Immature natural killer cell (primary cell): ENCODE results near the gene BTBD10. TPM values are rescaled to one million over a fixed set of nuclear protein-coding genes. Genes with fewer than 3 reads are reported as not detected.
"Not testable (repeated sequence)": the region's sequence is repeated elsewhere in the genome, so short reads cannot be mapped to it uniquely, and the experiment has no call there.

Experiments
- DNase-seq, 3 donors: peaks; one replicate each; pipeline ENCODE4 v3.0.0; 2022; ENCODE audit warnings: mixed read lengths in 1 of 3
- H3K27ac Mint-ChIP-seq, 6 donors: one replicate each; pipeline ENCODE4 v1.8.0; 2020; ENCODE audit warnings: mixed read lengths in 6 of 6, mild to moderate bottlenecking in 5 of 6, inconsistent platforms in 4 of 6, moderate library complexity in 3 of 6
- H3K27me3 Mint-ChIP-seq, 3 donors: one replicate each; pipeline ENCODE4 v1.8.0; 2020 to 2021; ENCODE audit warnings: low read depth in 3 of 3, mild to moderate bottlenecking in 3 of 3, mixed read lengths in 3 of 3, moderate library complexity in 3 of 3, inconsistent platforms in 1 of 3
- H3K36me3 Mint-ChIP-seq, 3 donors: one replicate each; pipeline ENCODE4 v1.8.0; 2020; ENCODE audit warnings: mixed read lengths in 3 of 3, inconsistent platforms in 2 of 3, mild to moderate bottlenecking in 2 of 3
- H3K4me1 Mint-ChIP-seq, 2 donors: one replicate each; pipeline ENCODE4 v1.8.0; 2020; ENCODE audit warnings: inconsistent platforms in 2 of 2, mild to moderate bottlenecking in 2 of 2, mixed read lengths in 2 of 2, moderate library complexity in 1 of 2
- H3K4me3 Mint-ChIP-seq, 5 donors: one replicate each; pipeline ENCODE4 v1.8.0; 2020; ENCODE audit warnings: mild to moderate bottlenecking in 5 of 5, mixed read lengths in 5 of 5, inconsistent platforms in 3 of 5, moderate library complexity in 3 of 5
- H3K9me3 Mint-ChIP-seq, 6 donors: one replicate each; pipeline ENCODE4 v1.8.0; 2020; ENCODE audit warnings: mild to moderate bottlenecking in 6 of 6, mixed read lengths in 6 of 6, inconsistent platforms in 4 of 6, moderate library complexity in 3 of 6
- polyA plus RNA-seq, 3 donors: library from polyadenylated mRNA; unstranded; fragments of 300-500 nt; fragmentation: Illumina TruSeq; gene quantifications; one replicate each; pipeline ENCODE4 v1.2.3, GENCODE V29; 2021

The BTBD10 gene
- polyA plus RNA-seq, 3 donors from 2014 or later = 10.3 to 18.9 (median 17.8) TPM

DNA sequence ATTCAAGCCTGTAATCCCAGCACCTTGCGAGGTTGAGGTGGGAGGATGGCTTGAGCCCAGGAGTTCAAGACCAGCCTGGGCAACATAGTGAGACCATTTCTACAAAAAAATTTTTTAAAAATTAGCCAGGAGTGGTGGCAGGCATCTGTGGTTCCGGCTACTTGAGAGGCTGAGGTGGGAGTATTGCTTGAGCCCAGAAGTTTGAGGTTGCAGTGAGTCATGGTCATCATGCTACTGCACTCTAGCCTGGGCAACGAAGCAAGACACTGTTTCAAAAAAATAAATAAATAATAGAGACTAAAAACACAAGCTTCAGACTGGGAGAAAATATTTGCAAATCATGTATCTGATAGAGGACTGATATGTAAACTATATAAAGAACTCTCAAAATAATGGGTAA lies 33.2 kb downstream of the BTBD10 start:
- Mint-ChIP-seq H3K27ac (no peak overlapping the region), H3K27me3 (peaks cover 0 to 1% (median 0%) of the 10 kb centered on the region in 3 donors), H3K36me3 (peaks cover 10 to 34% (median 23%) of the 10 kb centered on the region in 3 donors), H3K4me1 (peaks cover 34 to 60% of the 10 kb centered on the region in 2 donors), H3K4me3 (no peak overlapping the region), H3K9me3 (peaks cover 8 to 23% (median 18%) of the 10 kb centered on the region in 6 donors)
- no peak for DNase-seq

DNA sequence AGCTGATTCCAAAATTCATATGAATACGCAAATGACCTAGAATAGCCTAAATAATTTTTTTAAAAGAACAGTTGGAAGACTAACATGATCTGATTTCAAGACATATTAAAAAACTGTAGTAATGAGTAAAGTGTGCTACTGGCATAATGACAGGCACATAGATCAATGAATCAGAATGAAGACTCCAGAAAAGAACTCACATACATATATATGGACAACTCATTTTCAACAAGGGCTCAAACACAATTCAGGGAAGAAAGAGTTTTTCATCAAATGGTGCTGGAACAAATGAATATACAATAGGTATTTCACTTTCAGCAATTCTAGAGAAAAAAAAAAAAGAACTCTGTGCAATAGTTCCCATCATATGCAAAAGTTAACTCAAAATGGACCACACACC lies 33.7 kb downstream of the BTBD10 start:
- Mint-ChIP-seq H3K4me3 (no peak overlapping the region), H3K27ac (no peak overlapping the region), H3K9me3 (peaks cover 8 to 23% (median 18%) of the 10 kb centered on the region in 6 donors), H3K27me3 (peaks cover 0 to under 1% (median 0%) of the 10 kb centered on the region in 3 donors), H3K36me3 (peaks cover 10 to 38% (median 23%) of the 10 kb centered on the region in 3 donors), H3K4me1 (peaks cover 34 to 60% of the 10 kb centered on the region in 2 donors)
- no peak for DNase-seq

DNA sequence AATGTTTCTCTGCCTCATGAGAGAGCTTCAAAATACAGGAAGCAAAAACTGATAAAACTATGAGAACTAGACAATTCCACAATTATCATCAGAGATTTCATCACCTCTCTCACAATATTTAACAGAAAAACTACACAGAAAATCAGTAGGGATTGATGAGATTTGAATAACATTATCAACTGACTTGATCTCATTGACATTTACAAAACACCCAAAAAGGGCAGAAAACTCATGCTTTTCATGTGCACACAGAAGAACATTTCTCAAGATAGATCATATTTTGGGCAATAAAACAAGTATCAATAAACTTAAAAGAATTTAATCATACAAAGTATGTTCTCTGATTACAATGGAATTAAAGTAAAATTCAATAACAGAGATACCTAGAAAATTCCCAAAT lies 35.6 kb downstream of the BTBD10 start:
- peaks cover 10 to 38% (median 23%) of the 10 kb centered on the region in 3 donors for H3K36me3 Mint-ChIP-seq
- no peaks in the 10 kb centered on the region for H3K27me3 Mint-ChIP-seq
- H3K27ac Mint-ChIP-seq = no peak overlapping the region
- H3K4me3 Mint-ChIP-seq = no peak overlapping the region
- H3K9me3 Mint-ChIP-seq = peaks cover 8 to 23% (median 18%) of the 10 kb centered on the region in 6 donors
- peaks cover 32 to 61% of the 10 kb centered on the region in 2 donors for H3K4me1 Mint-ChIP-seq
- DNase-seq = no peak

DNA sequence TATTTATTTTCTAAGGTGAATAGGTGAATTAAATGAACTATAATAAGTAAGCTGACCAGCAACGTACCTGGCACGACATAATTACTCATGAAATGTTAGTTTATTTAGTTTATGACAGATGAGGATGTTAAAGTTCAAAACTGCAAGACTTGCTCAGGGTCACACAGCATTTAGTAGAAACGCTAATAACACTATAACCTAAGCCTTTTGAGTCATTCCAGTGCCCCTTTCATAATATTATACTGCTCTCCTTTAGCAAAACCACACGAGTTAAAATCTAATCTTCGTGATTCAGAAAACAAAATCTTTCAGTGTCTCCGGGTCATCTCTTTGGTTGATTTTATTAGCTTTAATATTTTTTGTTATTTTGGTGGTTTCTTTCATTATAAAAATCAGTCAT lies 39.6 kb downstream of the BTBD10 start:
- no peak for DNase-seq
- Mint-ChIP-seq H3K27ac (no peak overlapping the region), H3K27me3 (no peaks in the 10 kb centered on the region), H3K36me3 (peaks cover 9 to 25% (median 19%) of the 10 kb centered on the region in 3 donors), H3K9me3 (peaks cover 8 to 21% (median 16%) of the 10 kb centered on the region in 6 donors), H3K4me1 (peaks cover 24 to 50% of the 10 kb centered on the region in 2 donors), H3K4me3 (no peak overlapping the region)

DNA sequence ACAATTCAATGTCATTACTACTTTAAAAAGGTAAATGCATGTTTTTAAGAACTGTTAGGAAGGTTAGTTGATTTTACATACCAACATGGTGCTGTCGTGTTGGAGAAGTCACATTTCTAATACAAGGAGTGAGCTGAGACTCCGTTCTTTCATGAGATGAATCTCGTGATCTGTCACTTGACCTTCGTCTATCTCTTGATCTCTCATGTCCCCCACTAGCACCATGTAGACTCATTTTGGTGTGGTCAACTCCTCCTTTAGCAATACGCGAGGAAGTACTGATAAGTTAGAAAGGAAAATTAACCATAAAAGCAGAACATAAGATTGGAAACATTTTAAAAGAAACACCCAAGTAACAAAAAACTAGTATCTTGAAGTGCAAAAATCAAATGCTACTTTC lies 41.5 kb downstream of the BTBD10 start:
- no peak overlapping the region for H3K4me3 Mint-ChIP-seq
- peaks cover 23 to 47% of the 10 kb centered on the region in 2 donors for H3K4me1 Mint-ChIP-seq
- H3K36me3 Mint-ChIP-seq = peaks cover 8 to 19% (median 13%) of the 10 kb centered on the region in 3 donors
- no peak for DNase-seq
- H3K9me3 Mint-ChIP-seq = peaks cover 0 to 3% (median 2%) of the 10 kb centered on the region in 6 donors
- H3K27ac Mint-ChIP-seq = peak overlapping the region in 2 of 6 donors; percentile 31 to 52
- no peaks in the 10 kb centered on the region for H3K27me3 Mint-ChIP-seq

DNA sequence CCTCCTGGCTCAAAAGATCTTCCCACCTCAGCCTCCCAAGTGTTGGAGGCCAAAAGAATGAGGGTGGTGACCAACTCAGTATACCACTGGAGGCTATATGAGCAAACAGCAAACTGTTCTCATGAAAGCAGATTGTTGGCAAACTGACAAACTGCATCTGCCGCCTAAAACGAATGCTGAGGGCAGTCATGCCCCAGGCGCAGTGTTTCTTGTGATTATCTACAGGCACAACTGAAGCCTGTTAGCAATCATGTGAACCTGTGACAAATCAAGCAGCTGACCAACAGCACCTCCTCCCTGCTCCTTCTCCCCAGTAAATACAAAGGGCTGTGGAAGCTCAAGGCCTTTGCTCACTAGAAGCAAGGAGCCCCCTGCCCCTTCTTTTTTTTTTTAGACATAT lies 47.8 kb downstream of the BTBD10 start:
- H3K27ac Mint-ChIP-seq = no peak overlapping the region
- H3K27me3 Mint-ChIP-seq = no peaks in the 10 kb centered on the region
- no peak for DNase-seq
- no peaks in the 10 kb centered on the region for H3K9me3 Mint-ChIP-seq
- H3K36me3 Mint-ChIP-seq = peaks cover 20 to 40% (median 23%) of the 10 kb centered on the region in 3 donors
- no peaks in the 10 kb centered on the region for H3K4me1 Mint-ChIP-seq
- H3K4me3 Mint-ChIP-seq = no peak overlapping the region

DNA sequence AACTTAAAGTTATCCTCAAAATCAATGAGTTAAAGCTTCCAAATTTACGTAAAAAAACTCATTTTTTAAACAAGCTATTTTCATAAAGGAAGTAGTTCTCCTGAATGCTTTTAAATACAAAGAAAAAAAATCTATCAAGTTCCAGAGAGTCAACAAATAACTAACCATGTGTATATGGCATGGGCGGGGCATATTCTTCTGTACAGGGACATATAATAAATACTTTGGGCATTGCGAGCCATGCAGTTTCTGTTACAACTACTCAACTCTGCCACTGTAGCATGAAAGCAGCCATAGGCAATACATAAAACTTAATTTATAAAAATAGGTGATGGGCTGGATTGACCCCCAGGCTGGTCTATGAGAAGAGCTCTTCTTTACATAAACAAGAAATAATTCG lies 57.8 kb downstream of the BTBD10 start:
- H3K9me3 Mint-ChIP-seq = no peaks in the 10 kb centered on the region
- H3K27ac Mint-ChIP-seq = no peak overlapping the region
- no peak overlapping the region for H3K4me3 Mint-ChIP-seq
- H3K36me3 Mint-ChIP-seq = peaks cover 16 to 34% (median 25%) of the 10 kb centered on the region in 3 donors
- no peaks in the 10 kb centered on the region for H3K27me3 Mint-ChIP-seq
- DNase-seq = no peak
- no peaks in the 10 kb centered on the region for H3K4me1 Mint-ChIP-seq

DNA sequence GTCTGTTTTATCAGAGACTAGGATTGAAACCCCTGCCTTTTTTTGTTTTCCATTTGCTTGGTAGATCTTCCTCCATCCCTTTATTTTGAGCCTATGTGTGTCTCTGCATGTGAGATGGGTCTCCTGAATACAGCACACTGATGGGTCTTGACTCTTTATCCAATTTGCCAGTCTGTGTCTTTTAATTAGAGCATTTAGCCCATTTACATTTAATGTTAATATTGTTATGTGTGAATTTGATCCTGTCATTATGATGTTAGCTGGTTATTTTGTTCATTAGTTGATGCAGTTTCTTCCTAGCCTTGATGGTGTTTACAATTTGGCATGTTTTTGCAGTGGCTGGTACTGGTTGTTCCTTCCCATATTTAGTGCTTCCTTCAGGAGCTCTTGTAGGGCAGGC lies 64.7 kb downstream of the BTBD10 start:
- H3K36me3 Mint-ChIP-seq = peaks cover 18 to 32% (median 24%) of the 10 kb centered on the region in 3 donors
- H3K9me3 Mint-ChIP-seq, H3K4me1 Mint-ChIP-seq, H3K27ac Mint-ChIP-seq, DNase-seq, H3K4me3 Mint-ChIP-seq, H3K27me3 Mint-ChIP-seq: not testable (repeated sequence)

DNA sequence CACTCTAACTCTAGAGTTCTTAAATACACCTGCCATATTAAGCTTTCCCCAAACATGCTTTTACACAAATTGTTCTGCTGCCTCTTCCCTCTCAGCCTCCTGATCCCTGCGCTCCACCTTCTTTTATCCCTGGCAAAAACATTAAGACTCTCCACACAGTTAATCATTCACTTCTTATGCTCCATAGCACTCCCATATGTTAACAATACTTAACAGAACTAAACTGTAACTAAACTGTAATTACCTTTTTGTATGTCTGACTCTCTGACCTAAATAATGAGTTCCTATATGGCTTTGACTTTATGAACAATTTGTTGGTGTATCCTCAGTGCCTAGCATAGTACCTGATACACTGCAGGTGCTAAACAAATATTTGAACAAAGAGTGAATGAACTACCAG lies 71.8 kb downstream of the BTBD10 start:
- H3K4me3 Mint-ChIP-seq = no peak overlapping the region

DNA sequence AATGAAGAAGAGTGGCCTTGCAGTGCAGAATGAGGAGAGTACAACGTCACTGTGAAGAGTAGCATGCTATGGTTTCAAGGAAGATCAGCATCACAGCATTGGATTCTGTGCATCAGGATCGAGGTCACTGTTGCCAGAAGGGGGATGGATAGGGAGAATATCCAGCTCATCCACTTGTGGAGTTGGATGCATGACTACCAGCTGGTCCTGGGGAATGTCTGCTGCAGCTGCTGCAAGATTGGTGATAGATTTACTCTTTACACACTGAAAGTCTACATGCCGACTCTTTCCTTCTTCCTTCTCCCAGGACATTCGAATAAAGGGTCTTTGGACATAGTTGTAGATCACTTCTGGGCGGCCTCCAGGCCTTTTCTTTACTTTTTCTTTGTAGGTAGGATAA lies 74.3 kb downstream of the BTBD10 start:
- H3K36me3 Mint-ChIP-seq = peaks cover 4 to 26% (median 4%) of the 10 kb centered on the region in 3 donors
- peak overlapping the region in 5 of 6 donors; percentile 21 to 59 (median 58) for H3K27ac Mint-ChIP-seq
- DNase-seq = no peak

More for the DNA sequence above, 71.8 kb downstream of the BTBD10 start:
- no peaks in the 10 kb centered on the region for H3K9me3 Mint-ChIP-seq
- H3K36me3 Mint-ChIP-seq = peaks cover 4 to 22% (median 4%) of the 10 kb centered on the region in 3 donors
- H3K4me1 Mint-ChIP-seq = peaks cover 2 to 14% of the 10 kb centered on the region in 2 donors
- peak overlapping the region in 5 of 6 donors; percentile 14 to 79 (median 33) for H3K27ac Mint-ChIP-seq
- peaks cover 0 to 9% (median 0%) of the 10 kb centered on the region in 3 donors for H3K27me3 Mint-ChIP-seq
- no peak for DNase-seq

DNA sequence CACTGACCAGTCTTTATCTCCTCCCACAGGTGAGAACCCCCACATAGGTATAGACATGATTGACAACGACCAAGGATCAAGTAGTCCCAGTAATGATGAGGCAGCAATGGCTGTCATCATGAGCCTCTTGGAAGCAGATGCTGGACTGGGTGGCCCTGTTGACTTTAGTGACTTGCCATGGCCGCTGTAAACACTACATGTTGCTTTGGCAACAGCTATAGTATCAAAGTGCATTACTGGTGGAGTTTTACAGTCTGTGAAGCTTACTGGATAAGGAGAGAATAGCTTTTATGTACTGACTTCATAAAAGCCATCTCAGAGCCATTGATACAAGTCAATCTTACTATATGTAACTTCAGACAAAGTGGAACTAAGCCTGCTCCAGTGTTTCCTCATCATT lies 76.5 kb downstream of the BTBD10 start:
- DNase-seq = no peak
- peaks cover 3 to 20% of the 10 kb centered on the region in 2 donors for H3K4me1 Mint-ChIP-seq
- H3K36me3 Mint-ChIP-seq = peaks cover 7 to 44% (median 11%) of the 10 kb centered on the region in 3 donors
- H3K4me3 Mint-ChIP-seq = no peak overlapping the region
- H3K27me3 Mint-ChIP-seq = peaks cover 0 to 9% (median 2%) of the 10 kb centered on the region in 3 donors
- no peaks in the 10 kb centered on the region for H3K9me3 Mint-ChIP-seq
- peak overlapping the region in 4 of 6 donors; percentile 4 to 48 (median 8) for H3K27ac Mint-ChIP-seq

More for the DNA sequence above, 74.3 kb downstream of the BTBD10 start:
- H3K9me3 Mint-ChIP-seq = no peaks in the 10 kb centered on the region
- H3K4me1 Mint-ChIP-seq = peaks cover 3 to 20% of the 10 kb centered on the region in 2 donors
- H3K4me3 Mint-ChIP-seq = no peak overlapping the region
- H3K27me3 Mint-ChIP-seq = peaks cover 0 to 9% (median 0%) of the 10 kb centered on the region in 3 donors

DNA sequence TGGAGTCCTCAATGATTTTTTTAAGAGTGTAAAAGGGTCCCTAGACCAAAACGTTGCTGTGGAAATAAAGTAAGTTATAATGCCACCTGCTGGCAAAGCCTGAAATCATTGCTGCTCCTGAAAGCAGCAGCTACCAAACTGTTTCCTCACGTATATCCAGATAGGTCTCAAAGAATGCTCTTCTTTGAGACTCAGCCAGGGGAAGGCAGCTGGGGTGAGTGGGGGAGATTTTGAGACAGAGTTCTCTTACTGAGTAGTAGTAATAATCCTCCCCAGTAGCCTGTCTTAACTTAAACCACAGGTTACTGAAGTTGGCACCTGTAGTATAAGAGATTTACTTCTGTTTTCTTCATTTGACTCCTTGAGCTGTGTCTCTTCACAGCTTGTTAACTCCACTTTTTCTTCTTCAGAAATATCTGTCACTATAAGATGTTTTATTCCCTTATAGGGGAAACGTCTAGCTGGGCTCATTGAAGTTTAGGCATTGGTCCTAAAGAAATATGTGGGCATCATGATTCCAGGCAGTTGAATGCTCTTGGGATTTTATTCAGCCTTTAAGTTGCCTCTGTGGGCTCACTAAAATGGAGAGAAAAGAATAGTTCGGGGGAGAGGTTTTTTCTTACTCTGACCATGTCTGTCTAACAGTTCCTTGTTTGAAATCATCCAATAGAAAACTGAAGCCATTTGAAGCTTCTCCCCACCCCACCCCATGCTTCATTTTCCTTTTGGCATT lies 77.9 kb downstream of the BTBD10 start:
- Mint-ChIP-seq H3K36me3 (peaks cover 7 to 45% (median 18%) of the 10 kb centered on the region in 3 donors), H3K9me3 (no peaks in the 10 kb centered on the region), H3K4me3 (no peak overlapping the region), H3K27ac (peak overlapping the region; percentile 35 to 78 (median 64)), H3K27me3 (peaks cover 2 to 14% (median 4%) of the 10 kb centered on the region in 3 donors), H3K4me1 (peaks cover 3 to 20% of the 10 kb centered on the region in 2 donors)
- peak in 1 of 3 donors; percentile 24 for DNase-seq

DNA sequence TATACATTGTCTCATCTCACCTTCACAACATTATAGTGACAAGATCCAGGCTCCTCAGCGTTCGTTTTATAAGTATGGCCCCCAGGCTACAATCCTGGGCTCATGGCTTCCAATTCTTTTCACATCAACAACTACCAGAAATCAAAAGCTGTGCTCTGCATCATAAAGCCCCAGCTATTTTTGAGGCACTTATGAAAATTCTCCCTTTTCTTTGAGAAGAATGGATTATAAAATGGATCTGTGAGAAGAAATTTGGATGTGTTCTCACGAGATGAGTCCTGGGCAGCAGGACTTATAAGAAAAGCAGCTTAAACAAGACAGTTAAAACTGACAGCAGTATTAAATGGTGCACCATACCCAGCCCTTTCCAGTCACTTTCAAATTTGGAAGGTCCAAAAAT lies 80.3 kb downstream of the BTBD10 start:
- Mint-ChIP-seq H3K27ac (peak overlapping the region in 4 of 6 donors; percentile 26 to 61 (median 56)), H3K27me3 (peaks cover 2 to 10% (median 4%) of the 10 kb centered on the region in 3 donors), H3K4me3 (no peak overlapping the region), H3K4me1 (peaks cover 1 to 13% of the 10 kb centered on the region in 2 donors), H3K9me3 (no peaks in the 10 kb centered on the region), H3K36me3 (peaks cover 11 to 51% (median 27%) of the 10 kb centered on the region in 3 donors)
- no peak for DNase-seq

DNA sequence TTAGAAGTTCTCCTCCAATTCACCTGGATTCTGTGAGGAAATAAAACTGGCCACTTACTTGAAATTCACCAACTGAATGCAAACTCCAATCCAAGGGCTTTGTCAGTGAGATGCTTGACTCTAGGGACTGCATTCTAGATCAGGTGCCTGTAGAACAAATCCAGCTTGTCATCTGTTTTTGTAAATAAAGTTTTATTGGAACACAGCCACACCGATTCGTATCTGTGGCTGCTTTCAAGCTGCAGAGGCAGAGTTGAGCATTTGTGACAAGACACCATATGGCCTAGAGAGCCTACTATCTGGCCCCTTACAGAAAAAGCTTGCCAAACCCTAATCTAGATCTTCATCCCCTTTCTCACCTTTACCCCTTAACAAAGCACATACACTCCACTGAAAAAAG lies 82.3 kb downstream of the BTBD10 start:
- Mint-ChIP-seq H3K9me3 (no peaks in the 10 kb centered on the region), H3K36me3 (peaks cover 20 to 58% (median 36%) of the 10 kb centered on the region in 3 donors), H3K27ac (peak overlapping the region in 4 of 6 donors; percentile 30 to 60 (median 46)), H3K4me3 (no peak overlapping the region), H3K27me3 (peaks cover 3 to 25% (median 4%) of the 10 kb centered on the region in 3 donors), H3K4me1 (peaks cover 1 to 16% of the 10 kb centered on the region in 2 donors)
- DNase-seq = no peak
